HG03378 (cell line): ENCODE measurements around the gene SAFB.

Source experiments
- ATAC-seq: cut with Tn5 transposase; IDR thresholded peaks from one replicate; pipeline ENCODE4 v1.9.1; 2021; ENCODE audit warnings: mild to moderate bottlenecking, moderate library complexity; ENCODE audit not compliant: unreplicated experiment

Gene SAFB

DNA sequence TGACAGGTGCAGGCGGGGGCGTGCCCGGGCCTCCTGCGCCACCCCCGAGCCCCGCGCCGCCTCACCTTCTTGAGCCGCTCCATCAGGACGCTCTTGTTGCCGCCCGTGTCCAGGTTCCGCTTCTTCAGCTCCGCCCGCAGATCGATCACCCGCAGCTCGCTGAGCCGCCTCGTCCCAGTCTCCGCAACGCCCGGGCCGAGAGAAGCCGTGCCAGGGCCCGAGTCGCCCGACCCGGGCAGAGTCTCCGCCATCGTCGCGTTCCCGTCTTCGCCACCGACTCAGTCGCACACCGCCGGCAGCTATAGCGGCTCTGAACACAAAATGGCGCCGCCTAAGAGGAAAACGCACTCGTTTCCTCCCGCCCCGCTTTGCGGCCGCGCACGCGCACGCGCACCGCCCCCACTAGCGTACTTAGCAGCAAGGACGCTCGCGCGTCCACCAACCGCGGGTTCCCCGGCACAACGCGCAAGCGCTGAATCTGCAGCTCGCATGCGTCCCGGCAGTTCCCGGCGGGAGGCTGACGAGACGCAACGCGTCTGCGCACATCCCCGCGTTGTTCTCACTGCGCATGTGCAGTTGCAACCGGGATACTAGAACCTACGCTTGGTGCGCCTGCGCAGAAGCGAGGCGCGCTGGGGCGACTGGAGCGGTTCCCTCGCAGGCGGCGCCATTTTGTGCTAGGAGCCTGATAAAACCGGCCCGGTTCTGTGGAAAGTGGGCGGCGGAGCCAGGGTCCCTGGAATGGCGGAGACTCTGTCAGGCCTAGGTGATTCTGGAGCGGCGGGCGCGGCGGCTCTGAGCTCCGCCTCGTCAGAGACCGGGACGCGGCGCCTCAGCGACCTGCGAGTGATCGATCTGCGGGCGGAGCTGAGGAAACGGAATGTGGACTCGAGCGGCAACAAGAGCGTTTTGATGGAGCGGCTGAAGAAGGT, at the start of gene SAFB, which contains the start of gene SAFB2:
SAFB (plus strand) TSS at position 619 of the 932 bp plus-strand sequence; CDS start at position 742, 123 bp downstream.
SAFB2 (minus strand) TSS at position 312 of the 932 bp plus-strand sequence; CDS start at position 251, 61 bp downstream.
- ATAC-seq = peak; percentile 81

DNA sequence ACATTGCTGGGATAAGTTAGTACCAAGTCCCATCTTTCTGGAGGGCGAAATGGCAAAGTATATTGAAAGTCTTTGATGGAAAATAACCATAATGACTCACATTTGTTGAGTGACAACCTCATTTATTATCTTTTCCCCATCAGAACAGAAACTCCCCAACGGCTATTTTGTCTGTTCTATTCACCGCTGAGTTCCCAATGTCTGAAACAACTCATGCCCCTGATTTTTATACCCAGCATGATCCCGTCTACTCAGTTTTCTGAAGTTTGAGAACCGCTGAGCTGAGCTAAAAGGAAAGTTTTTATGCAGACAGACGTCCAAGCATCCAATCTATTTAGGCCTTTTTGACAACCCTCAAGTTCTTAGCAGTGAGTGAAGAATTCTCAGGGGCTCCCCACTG, 47.3 kb upstream of the SAFB start:
- no peak for ATAC-seq

DNA sequence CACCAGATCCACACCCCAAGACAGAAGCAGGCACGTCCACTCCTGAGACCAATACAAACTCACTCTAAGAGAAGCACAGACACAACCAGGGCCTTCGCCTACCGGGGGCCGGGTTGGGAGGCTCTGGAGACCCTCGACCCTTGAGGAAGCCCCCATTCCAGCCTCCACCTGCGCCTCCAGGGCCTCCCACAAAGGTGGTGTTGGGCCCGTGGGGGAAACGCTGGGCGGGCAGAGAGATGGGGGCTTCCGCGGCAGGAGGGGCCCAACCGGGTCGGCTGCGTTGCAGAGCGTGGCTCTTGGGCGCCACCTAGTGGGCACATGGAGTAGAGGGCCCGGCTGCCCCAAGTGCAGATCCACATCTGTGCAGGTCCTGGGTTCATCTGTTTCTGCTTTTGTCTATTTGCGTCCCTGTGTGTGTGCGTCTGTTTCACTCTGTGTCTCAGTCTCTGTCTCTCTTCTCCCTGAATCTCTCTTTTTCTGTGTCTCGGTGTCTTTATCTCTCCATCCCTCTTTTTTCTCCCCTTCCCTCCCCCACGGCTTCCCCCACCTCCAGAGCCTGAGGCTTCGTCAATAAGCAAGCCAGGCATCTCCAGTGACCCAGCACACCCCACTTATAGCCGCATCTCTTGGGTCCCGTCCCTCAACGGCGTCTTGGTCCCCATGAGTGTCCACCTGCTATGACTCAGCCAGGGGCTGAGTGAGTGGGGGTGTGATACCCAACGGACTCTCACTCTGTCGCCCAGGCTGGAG, 44.6 kb upstream of the SAFB start:
- no peak for ATAC-seq

DNA sequence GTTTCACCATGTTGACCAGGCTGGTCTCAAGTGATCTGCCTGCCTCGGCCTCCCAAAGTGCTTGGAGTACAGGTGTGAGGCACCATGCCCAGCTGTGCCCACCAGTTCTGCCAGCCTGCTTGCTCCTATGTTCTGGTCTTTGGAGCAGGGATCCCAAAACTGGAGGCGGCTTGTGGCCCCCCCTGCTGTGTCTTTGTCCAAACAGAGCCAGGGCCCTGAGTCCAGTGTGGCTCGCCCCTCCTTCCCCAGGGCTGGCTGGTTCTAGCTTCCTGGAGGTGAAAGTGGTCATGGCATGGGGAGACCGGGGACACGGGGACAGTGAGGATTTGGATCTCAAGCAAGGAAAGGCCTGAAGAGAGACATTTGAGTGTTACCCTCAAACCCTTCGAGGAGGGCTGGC, 43.6 kb upstream of the SAFB start:
- ATAC-seq = no peak

DNA sequence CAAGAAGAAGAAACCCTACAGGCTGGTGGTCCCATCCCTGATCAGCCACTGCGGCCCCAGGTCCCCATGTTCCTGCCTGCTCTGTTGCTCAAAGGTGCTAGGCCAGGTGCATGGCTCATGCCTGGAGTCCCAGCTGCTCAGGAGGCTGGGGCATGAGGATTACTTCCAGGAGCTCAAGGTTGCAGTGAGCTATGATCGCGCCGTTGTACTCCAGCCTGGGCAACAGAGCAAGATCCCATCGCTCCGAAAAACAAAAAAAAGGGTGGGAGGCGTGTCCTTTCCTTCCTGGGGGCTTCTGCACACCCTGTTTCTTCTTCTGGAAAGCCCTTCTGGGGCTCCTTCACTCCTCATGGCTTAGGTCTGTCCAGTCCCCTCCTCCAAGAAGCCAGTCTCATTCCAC, 43.2 kb upstream of the SAFB start:
- ATAC-seq = no peak

DNA sequence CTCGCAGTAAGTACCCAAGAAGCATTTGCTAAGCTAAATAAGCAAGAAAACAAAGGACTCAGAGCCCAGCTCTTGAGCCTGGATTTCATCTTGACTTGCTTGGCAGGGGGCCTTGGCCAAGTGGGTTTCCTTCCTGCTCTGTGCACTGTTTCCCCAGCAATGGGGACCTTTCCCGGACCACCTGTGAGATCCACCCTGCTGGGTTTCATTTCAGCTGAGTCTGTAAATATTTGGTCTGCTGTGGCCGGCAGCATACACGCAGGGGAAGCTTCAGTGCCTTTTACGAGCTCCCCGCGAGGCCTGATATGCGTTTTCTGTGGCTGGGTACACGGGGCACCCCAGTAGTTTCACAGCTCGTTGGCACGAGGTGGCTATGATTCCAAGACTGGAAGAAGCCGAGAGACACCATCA, 42.7 kb upstream of the SAFB start:
- no peak for ATAC-seq

DNA sequence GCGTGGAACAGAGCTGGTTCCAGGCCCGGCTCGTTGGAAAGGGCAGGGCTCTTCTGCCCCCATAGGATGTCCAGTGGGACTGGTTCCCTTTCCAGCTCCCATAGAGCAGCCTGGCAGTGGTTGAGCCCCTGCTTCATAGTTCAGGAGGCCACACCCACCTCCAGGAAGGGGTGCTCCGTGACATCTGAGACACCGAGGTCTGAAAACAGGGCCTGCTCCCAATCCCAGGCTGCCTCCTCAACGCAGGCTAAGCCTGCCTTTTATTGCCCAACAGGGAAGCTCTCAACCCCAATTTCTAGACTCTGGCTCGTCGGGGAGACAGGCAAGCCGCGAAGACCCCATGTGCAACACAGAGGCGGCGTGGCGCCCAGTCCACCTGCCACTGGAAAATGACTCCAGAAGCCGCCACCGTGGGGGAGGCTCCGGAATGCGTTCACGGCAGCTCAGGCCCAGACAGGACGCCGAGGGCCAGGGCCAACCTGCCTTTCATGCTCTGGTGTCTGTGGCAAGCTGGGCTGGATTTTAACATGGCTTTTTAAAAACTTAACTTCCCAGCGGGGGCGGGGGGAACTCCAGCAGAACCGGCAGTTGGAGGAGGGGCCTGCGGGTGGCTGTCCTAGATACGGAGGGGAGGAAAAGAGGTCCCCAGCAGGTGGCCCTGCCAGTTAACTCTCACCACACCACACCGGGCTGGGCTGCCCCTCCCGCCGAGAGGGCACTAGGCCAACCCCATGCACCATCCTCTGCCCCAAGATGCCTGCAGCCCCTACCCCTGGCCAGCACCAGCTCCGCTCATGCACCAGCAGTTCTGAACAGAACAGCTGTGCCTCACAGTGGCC, 37.2 kb upstream of the SAFB start:
- ATAC-seq = no peak

DNA sequence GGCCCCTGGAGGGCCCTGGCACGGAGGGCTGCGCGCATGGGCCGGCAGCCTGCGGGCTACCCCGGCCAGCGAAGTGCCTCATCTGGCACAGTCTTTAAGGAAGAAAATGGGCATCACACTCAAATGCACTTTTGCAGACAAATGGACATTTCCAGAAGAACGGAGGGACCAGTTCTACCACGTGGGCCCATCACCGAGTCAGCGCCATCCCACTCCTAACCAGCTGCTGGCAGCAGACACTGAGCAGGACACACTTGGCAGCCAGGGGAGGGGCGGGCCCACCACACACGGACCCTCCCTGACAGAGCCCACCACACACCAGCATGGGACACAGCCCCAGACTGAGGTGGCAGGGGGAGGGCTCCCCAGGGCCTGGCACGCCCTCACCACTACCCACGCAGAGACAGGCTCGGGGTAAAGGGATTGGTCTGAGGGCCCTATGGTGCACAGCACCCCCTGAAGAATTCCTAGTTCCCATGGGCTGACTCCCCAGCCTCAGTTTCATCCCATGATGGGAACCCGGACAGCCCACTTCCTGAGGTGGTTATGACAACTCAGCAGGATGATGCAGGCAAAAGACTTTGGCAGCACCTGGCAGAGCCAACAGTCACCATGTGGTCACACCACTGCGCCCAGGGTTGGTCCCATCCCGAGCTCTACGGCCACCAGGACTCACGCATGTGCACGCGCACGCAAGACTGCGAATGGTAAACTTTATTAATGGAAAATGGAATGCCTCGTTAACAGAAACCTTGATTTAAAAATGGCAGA, 36.4 kb upstream of the SAFB start:
- ATAC-seq = no peak

DNA sequence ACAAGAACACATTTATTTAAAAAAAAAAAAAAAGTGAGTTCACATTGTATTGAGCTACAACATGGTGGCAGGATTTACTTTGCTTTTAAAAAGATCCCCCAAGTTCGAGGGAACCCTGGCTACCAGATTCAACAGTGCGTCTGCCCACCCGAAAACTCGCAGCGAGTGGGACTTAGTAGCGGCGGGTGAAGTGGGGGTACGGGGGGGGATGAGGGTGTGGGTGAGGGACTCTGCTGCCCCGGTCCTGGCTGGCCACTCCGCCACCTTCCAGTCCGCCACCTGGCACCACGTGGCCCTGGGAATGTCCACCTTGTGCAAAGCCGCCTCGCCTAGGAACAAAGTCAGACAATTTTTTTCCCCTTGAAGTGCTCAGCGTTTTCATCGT, 35.8 kb upstream of the SAFB start:
- no peak for ATAC-seq

DNA sequence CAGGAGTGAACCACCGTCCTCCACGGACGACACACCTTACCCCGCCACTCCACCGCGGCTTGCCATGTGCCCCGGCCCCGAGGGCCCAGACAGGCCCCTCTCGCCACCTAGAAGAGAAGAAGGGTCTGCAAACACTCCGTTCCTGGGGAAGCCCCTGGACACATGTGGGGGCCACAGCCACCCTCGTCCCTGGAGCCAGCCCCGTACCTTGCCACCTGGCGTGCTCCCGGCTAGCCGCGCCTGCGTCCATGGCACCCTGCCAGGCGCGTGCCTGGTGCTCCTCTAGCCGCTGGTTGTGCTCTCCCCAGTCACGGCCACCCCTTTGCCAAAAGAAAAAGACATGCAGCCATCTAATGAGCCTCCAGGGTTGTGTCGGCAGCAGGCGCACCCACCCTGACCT, 35.2 kb upstream of the SAFB start:
- no peak for ATAC-seq

DNA sequence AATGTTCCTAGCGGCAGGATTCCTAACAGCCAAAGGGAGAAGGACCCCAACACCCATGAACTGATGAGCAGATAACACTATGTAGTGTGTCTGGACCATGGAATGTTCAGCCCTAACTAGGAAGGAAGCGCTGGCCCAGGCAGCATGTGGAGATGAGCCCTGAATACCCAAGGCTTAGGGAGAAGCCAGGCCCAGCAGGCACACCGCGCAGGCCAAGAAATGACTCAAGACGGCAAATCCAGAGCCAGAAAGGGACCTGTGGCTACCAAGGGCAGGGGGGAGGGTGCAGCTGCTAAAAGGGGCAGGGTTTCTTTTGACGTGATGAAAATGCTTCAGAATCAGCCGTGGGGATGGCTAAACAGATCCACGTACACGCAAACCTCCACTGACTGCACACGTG, 34.4 kb upstream of the SAFB start:
- no peak for ATAC-seq

DNA sequence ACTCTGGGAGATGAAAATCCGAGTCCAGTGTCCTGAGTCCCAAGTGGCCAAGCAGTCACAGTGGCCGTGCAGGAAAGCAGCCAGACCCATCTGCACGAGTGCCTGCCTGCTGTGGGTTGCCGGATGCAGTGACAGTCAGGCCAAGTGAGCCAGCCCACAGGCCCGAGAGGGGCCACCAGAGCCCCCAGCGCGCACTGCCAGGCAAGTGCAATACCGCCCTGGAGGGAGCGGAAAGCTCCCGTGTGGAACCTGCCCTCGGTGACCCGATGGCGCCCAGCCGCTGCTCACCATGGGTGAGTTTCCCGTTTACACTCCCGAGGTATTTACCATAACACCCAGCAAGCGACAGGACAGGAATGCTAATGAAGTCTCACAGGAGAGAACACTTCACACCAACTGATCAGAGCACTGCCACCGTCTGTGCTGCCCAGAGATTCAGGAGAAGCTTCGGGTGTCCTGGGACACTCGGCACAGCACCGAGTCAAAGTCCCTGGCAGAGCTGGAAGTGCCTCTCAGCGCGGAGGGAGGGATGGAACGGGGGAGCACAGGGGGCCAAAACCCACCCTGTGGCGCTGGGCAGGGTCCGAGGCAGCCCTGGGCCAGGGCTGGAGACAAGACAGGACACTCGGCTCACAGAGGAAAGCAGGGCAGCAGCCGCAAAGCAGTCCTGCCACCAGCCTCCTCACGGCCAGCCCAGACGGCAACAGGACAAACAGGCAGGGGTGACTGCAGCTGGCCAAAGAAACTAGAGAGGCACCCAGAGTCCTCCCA, 33.8 kb upstream of the SAFB start:
- no peak for ATAC-seq

DNA sequence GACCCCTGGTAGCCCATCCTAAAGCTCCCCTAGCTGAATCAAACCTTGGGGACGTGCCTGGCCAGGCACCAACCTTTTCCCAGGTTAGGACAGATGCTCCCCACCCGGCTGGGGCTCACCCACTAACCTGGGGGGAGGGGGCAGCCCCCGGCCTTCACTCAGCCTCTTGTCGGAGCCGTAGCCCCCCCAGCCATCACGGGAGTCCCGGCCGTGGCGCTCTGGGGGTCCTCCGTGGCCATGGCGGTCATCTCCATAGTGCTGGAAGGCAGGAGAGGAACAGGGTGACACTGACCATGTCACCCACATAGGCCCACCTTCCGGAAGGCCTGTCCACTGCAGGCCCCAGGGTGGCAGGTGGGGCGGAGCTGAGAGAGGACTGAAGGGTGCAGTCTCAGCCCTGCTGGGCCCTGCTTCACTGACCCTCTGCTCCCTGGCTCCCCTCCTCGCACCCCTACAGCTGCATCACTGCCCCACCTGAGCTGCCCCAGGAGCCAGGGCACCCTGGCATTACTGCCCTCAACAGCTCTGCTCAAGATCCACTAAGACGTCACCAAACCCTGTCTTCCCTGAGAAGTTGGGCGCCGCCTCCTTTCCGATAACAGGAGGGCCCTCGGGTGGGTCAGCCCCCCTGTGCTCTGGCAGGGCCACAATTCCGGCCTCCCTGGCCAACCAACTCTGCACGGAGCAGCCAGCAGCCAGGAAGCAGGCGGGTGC, 32.6 kb upstream of the SAFB start:
- no peak for ATAC-seq

DNA sequence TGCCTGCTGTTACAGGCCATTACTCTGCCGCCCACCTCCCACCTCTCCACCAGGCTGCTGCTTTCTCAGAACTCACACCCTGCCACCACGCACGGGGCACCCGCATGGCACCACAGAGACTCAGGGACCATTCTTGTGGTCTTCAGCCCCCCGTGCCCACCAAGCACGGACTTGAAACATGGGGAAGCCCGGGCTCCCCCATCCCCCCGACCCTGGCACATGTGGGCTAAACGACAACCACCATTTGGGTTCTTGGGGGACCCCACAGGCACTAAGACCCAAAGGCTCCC, 32.1 kb upstream of the SAFB start:
- ATAC-seq = no peak

DNA sequence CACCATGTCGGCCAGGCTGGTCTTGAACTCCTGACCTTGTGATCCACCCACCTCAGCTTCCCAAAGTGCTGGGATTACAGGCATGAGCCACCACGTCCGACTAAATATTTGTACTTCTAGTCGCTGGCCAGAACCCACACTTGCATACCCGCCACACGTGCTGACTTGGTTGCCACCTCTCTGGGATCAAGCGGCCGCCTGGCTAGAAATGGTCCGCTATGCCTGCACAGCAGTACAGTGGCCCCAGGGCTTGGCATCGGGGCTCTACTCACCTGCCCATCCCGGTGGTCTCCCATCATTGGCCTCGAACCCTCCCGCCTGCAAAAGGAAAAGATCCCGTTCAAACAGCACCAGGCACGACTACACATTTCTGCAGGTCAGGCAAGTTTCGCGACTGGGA, 31.4 kb upstream of the SAFB start:
- ATAC-seq = no peak

DNA sequence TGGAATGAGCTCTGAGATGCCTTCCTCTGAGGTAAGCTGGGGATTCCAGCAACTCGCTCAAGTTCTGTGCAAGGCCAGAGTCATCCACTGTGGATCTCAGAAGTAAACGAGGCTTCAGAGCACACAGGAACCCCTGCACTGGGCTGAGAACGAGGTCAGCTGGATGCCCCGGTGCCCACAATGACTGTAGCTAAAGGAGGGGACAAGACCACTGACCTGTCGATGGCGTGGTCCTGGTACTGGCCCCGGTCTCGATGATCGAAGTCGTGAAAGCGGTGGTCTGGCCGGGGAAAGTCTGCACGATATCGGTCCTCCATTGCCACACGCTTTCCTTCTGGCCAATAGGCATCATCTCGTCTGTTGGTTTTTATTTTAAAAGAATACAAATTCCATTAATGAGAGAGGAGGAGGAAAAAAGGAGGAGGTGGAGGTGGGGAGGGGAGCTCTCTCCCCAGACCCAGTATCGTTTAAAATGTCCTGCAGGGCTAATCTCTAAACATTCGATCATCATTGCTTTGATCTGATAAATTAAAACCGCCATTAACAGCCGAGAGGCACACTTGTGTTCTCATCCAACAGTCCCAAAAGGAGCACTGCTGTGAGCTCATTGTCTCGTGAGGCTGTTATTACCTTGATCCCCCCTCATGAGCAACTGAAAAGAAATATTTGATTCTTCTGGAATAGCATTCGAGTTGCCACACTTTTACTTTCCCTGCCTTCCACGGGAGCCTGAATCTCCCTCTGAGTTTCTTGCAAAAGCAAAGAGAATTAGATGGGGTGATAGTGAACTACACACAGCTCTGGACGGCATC, 30.1 kb upstream of the SAFB start:
- ATAC-seq = no peak

DNA sequence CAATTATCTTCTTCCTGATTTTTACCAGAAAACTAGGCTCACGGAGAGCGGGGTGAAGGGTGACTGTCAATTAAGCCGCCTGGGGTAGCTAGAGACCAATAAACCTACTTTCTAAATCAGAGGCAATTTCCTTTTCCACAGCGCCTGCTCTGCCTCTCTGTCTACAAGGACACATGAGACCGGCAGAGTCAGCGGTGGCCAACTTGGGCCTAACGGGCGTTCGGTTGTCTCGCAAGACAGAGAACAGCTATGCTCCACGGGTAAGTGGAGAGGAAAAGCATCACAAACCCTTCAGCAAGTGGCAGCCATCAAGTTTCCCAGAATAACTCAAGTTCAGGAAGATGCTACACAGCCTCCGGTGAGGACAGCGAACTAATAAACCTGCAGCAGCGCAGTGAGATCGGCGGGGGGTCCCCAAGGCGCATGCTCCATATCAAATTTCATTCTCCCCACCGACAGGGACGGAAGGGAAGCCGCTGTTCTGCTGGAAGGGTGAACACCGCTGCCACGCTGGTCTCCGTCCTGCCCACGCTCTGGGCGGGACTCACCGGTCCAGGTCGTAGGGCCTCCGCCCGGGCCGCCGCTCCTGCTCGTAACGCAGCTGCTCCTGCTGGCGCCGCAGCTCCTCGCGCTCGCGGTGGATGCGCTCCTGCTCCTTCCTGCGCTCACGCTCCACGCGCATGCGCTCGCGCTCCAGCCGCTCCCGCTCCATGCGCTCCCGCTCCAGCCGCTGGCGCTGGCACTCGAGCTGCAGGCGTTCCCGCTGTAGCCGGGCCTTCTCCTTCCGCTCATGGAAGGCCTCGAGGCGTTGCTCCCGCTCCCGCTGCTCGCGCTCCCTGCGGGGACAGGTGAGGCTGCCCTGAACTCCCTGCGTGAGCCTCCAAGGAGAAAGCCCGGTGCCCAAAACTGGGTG, 29.3 kb upstream of the SAFB start:
- no peak for ATAC-seq
